AG08396 (cell line): ENCODE results near the gene PTPRN2.
"Not testable (repeated sequence)": the region's sequence is repeated elsewhere in the genome, so short reads cannot be mapped to it uniquely, and the experiment has no call there.

ENCODE experiments used
- DNase-seq: peaks from one replicate; pipeline ENCODE4 v3.0.0; 2012; ENCODE audit warnings: low spot score, mixed read lengths

The PTPRN2 gene

DNA sequence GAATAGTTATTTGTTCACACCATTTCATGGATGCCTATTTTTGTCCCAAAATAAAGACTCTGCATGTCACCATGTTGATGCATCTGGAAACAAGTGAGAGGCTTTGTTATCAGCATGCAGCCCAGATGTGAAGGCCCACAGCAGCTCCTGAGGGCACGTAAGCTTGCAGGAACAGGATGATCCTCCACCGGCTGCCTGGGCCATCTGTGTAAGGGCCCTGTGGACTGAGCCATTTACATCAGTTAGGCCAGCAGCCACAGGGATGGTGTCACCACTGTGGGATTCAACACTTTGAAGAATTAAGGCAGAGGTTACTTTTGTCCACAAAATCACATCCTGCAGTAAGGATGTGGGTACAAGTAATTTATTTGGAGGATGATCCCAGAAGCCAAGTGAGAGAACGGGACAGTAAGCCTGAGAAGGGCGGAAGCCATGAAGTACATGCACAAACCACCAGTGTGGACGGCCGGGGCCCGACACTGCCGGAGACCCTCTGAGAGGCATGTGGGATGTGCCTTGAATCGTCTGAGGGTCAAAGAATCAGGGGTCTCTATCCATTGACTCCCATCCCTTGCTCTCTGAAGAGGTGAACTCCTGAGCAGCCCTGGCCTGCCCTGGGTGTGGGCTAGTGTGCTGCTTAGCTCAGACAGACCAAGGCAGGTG lies 641.1 kb downstream of the PTPRN2 start:
- DNase-seq, result no peak

GRCh38 chr7:157945401-157945800 lies 642.2 kb downstream of the PTPRN2 start:
- no peak for DNase-seq

DNA sequence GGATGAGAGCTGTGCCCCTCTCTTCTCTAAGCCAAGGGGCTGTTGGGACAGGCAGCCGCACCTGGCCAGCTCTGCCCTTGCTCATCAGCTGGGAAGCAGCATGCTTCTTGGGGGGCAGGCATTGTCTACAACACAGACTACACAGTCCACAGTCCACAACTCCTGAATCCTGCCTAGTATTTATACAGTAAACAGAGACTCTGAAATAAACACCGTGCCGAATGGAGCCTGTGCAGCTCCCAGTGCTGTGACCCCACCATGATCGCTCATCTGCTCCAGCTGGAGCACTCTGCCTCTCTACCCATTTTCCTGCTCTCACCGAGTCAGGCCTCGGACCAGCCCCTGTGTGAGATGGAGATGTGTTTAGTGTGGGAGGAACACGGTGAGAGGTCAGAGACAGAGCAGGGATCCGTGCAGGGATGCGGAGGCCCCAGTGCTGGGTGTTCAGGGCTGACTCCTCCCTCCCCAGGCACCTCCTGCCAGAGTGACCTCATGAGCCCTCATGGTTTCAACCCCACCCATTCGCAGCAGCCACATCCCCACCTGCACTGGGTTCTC lies 642.8 kb downstream of the PTPRN2 start:
- DNase-seq, result no peak

DNA sequence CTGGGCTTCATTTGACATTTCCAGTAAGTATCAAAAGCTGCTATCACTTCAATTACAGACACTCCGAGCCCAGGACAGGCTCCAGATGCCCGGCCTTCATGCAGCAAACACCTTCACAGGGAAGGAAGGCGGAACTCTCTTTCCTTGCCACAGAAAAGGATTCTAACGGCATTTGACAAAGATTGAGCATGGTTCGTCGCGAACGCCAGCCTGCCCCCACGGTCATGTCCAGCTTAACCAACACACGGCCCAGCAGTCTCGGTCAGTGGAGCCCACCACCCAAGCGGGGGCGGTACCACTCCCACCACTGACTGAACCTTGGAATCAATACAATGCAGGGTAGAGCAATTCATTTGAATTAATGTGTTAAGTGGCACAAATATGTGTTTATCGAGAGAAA lies 643.6 kb downstream of the PTPRN2 start:
- DNase-seq, result no peak

DNA sequence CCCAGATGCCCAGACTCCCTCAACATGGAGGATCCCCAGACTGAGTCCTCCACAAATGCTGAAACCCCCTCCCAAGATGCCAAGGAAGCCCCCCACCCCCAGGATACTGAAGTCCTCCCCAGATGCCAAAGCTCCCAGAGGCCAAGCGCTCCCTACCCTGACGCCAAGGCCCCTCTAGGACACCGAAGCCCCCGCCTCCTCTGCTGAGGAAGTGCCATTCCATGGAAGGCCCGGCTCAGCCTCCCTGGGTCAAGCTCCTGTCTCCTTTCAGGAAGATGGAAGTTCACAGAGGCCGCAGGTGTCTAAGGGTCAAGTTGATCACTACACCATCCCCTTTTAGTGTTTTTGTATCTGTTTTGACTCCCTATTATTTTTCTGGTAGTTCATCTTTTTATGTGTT lies 644.1 kb downstream of the PTPRN2 start:
- DNase-seq, result no peak

GRCh38 chr7:157941210-157941609 lies 646.4 kb downstream of the PTPRN2 start:
- no peak for DNase-seq

DNA sequence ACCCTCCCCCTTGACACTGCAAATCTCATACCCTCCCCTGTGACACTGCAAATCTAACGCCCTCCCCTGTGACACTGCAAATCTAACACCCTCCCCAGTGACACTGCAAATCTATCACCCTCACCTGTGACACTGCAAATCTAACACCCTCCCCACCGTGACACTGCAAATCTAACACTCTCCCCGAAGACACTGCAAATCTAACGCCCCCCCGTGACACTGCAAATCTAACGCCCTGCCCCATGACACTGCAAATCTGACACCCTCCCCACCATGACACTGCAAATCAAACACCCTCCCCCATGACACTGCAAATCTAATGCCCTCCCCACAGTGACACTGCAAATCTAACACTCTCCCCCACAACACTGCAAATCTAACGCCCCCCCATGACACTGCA lies 647.1 kb downstream of the PTPRN2 start:
- DNase-seq, result no peak

GRCh38 chr7:157938211-157938610 lies 649.4 kb downstream of the PTPRN2 start:
- DNase-seq, result no peak

- no peak for DNase-seq
Measured at GRCh38 chr7:157937406-157937805, 650.2 kb downstream of the PTPRN2 start.

- no peak for DNase-seq
Measured at GRCh38 chr7:157936976-157937375, 650.6 kb downstream of the PTPRN2 start.

GRCh38 chr7:157935721-157936120 lies 651.9 kb downstream of the PTPRN2 start:
- DNase-seq, result not testable (repeated sequence)

DNA sequence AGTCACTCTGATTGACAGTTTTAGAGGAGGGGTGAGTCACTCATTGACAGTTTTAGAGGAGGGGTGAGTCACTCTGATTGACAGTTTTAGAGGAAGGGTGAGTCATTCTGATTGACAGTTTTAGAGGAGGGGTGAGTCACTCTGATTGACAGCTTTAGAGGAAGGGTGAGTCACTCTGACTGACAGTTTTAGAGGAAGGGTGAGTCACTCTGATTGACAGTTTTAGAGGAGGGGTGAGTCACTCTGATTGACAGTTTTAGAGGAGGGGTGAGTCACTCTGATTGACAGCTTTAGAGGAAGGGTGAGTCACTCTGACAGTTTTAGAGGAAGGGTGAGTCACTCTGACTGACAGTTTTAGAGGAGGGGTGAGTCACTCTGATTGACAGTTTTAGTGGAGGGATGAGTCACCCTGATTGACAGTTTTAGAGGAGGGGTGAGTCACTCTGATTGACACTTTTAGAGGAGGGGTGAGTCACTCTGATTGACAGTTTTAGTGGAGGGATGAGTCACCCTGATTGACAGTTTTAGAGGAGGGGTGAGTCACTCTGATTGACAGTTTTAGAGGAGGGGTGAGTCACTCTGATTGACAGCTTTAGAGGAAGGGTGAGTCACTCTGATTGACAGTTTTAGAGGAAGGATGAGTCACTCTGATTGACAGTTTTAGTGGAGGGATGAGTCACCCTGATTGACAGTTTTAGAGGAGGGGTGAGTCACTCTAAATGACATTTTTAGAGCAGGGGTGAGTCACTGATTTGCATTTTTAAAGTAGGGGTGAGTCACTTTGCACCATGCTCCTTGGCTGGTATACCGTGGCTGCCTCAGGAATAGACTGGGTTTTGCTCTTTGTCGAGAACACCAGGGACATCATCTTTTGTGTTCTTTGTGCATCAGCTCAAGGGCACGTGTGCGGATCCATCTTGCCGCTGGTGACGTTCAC lies 654.1 kb downstream of the PTPRN2 start:
- DNase-seq, result not testable (repeated sequence)

DNA sequence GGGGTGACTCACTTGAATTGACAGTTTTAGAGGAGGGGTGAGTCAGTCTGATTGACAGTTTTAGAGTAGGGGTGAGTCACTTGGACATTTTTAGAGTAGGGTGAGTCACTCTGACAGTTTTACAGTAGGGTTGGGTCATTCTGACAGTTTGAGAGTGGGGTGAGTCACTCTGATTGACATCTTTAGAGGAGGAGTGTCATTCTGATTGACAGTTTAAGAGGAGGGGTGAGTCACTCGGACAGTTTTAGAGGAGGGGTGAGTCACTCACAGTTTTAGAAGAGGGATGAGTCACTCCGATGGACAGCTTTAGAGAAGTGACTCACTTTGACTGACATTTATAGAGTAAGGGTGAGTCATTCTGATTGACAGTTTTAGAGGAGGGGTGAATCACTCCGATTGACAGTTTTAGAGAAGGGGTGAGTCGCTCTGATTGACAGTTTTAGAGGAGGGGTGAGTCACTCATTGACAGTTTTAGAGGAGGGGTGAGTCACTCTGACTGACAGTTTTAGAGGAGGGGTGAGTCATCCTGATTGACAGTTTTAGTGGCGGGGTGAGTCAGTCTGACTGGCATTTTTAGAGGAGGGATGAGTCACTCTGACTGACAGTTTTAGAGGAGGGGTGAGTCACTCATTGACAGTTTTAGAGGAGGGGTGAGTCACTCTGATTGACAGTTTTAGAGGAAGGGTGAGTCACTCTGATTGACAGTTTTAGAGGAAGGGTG lies 655.0 kb downstream of the PTPRN2 start:
- no peak for DNase-seq

DNA sequence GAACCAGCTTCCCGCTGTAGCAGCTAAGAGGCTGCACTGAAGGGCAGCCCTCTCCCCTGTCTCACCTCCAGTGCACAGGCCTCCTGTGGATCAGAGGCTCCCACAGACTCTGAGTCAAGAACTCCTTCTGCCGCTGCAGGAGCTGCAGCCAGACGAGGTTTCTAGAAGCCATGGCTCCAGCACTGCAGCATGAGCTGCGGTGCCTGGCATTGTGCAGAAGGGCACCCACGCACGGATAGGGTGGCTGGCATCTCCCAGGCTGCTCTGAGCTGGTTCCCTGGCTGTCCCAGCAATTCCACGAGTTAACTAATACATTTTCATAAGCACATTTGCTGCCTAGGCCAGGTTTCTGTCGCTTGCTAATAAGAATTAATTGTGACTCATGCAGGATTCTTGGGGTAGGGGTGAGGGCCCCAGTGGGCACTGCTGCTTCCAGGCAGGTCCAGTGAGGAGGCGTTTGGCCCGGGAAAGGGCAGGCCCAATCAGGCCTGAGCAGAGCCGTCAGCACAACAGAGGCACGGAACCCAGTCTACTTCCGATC lies 656.6 kb downstream of the PTPRN2 start:
- no peak for DNase-seq

GRCh38 chr7:157930441-157930840 lies 657.2 kb downstream of the PTPRN2 start:
- DNase-seq, result no peak

GRCh38 chr7:157929671-157930070 lies 658.0 kb downstream of the PTPRN2 start:
- DNase-seq, result no peak

GRCh38 chr7:157928808-157929425 lies 658.7 kb downstream of the PTPRN2 start:
- DNase-seq, result no peak

GRCh38 chr7:157928171-157928794 lies 659.3 kb downstream of the PTPRN2 start:
- DNase-seq, result no peak

DNA sequence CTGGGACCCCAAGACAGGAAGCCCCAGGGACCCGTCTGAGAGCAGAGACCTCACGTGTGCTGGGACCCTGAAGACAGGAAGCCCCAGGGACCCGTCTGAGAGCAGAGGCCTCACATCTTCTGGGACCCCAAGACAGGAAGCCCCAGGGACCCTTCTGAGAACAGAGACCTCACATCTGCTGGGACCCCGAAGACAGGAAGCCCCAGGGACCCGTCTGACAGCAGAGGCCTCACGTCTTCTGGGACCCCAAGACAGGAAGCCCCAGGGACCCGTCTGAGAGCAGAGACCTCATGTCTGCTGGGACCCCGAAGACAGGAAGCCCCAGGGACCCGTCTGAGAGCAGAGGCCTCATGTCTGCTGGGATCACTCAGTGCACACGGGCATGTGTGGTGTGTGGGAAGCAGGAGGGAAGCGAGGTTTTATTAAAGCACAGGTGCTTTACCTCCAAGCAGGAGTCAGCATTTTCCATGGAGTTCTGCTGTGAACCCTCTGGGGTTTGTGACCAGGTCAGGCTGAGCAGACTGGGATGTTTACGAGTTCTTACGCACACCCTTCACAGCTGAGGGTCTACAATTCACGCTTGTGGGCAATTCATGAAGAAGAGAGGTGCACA lies 660.2 kb downstream of the PTPRN2 start:
- DNase-seq, result no peak

DNA sequence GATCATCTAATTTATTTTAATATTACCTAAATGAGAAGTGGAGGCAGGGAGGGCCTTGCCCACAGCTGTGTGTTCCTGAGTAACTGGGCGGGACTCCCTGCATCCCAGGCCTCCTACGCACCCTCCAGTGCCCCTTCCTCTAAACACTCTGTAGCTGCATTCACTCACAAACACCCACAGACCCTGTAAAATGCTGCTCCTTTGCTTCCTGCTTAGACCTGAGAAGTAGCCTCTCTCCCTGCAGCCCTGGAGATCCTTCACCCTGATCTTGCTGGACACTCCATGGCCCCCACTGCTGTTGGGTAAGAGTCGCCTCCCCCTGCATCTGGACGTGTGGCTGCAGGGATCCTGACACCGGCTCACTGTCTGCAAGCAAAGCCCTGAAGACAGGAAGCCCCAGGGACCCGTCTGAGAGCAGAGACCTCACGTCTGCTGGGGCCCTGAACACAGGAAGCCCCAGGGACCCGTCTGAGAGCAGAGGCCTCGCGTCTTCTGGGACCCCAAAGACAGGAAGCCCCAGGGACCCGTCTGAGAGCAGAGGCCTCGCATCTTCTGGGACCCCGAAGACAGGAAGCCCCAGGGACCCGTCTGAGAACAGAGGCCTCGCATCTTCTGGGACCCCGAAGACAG lies 661.0 kb downstream of the PTPRN2 start:
- DNase-seq, result no peak
